Rectal smooth muscle tissue (tissue), 1 donor: ENCODE results near the gene SYNJ1.
"Not testable (repeated sequence)": the region's sequence is repeated elsewhere in the genome, so short reads cannot be mapped to it uniquely, and the experiment has no call there.

Experiments
- H3K27ac ChIP-seq: one replicate; pipeline ENCODE4 v1.7.0; 2013; ENCODE audit warnings: low read depth, low read length, inconsistent platforms
- H3K27me3 ChIP-seq: one replicate; pipeline ENCODE4 v1.7.0; 2013; ENCODE audit warnings: low read length; ENCODE audit not compliant: control insufficient read depth, insufficient read depth
- H3K36me3 ChIP-seq: one replicate; pipeline ENCODE4 v1.7.0; 2013; ENCODE audit warnings: low read length; ENCODE audit not compliant: control insufficient read depth, insufficient read depth
- H3K4me1 ChIP-seq: one replicate; pipeline ENCODE4 v1.7.0; 2013; ENCODE audit warnings: low read length; ENCODE audit not compliant: control insufficient read depth, insufficient read depth
- H3K4me3 ChIP-seq: one replicate; pipeline ENCODE4 v1.7.0; 2013; ENCODE audit warnings: low read length
- H3K9ac ChIP-seq: one replicate; pipeline ENCODE4 v1.7.0; 2013; ENCODE audit warnings: low read length

The SYNJ1 gene

GRCh38 chr21:32753818-32754585 lies 26.2 kb upstream of the SYNJ1 start:
- no peaks in the 10 kb centered on the region for H3K27me3 ChIP-seq
- no peak overlapping the region for H3K4me3 ChIP-seq
- no peaks in the 10 kb centered on the region for H3K4me1 ChIP-seq
- peaks cover 10% of the 10 kb centered on the region for H3K36me3 ChIP-seq
- no peak overlapping the region for H3K27ac ChIP-seq
- no peak overlapping the region for H3K9ac ChIP-seq

DNA sequence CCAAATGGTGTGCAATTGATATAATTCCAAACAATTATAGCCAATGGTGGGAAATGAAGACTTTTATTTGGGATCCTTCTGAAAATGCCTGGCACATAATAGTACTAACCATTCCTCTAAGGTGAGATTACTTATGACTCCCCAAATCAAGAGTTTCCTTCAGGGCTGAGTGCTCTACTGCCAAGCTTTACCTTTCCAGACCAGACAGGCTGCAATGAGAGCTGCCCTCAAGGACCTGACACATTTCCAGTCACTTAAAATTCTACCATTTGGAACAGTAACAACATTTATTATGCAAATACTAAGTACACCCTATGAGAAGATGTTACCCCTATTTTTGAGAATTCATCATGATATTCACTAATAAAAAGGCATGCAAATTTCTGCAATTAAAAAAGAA lies 22.6 kb upstream of the SYNJ1 start:
- Histone ChIP-seq H3K9ac (no peak overlapping the region), H3K27me3 (no peaks in the 10 kb centered on the region), H3K36me3 (peaks cover 19% of the 10 kb centered on the region), H3K4me1 (no peaks in the 10 kb centered on the region), H3K27ac (no peak overlapping the region), H3K4me3 (no peak overlapping the region)

- Histone ChIP-seq H3K4me3 (no peak overlapping the region), H3K4me1 (no peaks in the 10 kb centered on the region), H3K36me3 (peaks cover 21% of the 10 kb centered on the region), H3K27ac (no peak overlapping the region), H3K9ac (no peak overlapping the region), H3K27me3 (no peaks in the 10 kb centered on the region)
These were observed 21.8 kb upstream of the SYNJ1 start for GRCh38 chr21:32749662-32750061.

DNA sequence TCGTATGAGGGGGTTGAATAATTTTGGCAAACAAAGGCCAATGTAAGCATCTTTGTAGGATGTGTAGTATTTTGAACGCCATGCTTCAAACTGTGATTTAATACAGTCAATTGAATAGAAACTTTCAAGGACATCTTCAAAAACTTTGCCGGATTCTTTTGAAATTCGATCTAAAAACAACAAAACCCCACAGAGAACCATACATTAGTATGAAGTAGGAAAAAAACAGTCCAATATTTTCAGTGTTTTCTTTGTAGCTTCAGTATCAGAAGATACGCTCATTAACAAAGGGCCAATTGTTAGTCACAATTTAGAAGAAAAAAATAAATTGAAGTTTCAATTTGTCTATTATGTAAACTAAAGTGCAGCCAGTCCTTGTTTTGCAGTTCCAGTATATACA lies 20.7 kb upstream of the SYNJ1 start:
- H3K9ac ChIP-seq, result no peak overlapping the region
- H3K4me3 ChIP-seq, result no peak overlapping the region
- H3K27me3 ChIP-seq, result no peaks in the 10 kb centered on the region
- no peaks in the 10 kb centered on the region for H3K4me1 ChIP-seq
- H3K27ac ChIP-seq, result no peak overlapping the region
- peaks cover 16% of the 10 kb centered on the region for H3K36me3 ChIP-seq

DNA sequence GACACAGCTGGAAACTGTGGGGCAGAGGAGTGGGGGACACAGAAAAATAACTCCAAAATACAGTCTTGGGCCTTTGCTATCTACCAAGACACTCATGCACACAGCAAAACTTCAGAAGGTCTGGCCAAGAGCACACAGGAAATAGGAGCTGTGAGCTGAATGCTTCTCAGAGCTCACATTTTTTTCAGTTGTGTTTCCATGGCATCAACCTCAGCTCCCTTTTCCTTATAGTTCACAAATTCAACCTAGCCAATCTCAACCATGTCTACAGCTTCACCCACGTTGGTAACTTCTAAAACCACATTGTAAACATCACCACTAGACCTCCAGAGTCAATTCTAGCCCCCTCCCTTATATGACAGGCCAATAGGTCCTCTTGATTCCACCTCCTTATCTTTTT lies 19.6 kb upstream of the SYNJ1 start:
- Histone ChIP-seq H3K4me3 (no peak overlapping the region), H3K4me1 (no peaks in the 10 kb centered on the region), H3K27me3 (no peaks in the 10 kb centered on the region), H3K9ac (no peak overlapping the region), H3K36me3 (peaks cover 20% of the 10 kb centered on the region), H3K27ac (no peak overlapping the region)

GRCh38 chr21:32746711-32747110 lies 18.9 kb upstream of the SYNJ1 start:
- not testable (repeated sequence) for H3K4me3 ChIP-seq, H3K27me3 ChIP-seq, H3K4me1 ChIP-seq, H3K9ac ChIP-seq, H3K27ac ChIP-seq
- peaks cover 23% of the 10 kb centered on the region for H3K36me3 ChIP-seq

GRCh38 chr21:32742396-32742795 lies 14.6 kb upstream of the SYNJ1 start:
- Histone ChIP-seq H3K27ac (no peak overlapping the region), H3K36me3 (peaks cover 22% of the 10 kb centered on the region)

DNA sequence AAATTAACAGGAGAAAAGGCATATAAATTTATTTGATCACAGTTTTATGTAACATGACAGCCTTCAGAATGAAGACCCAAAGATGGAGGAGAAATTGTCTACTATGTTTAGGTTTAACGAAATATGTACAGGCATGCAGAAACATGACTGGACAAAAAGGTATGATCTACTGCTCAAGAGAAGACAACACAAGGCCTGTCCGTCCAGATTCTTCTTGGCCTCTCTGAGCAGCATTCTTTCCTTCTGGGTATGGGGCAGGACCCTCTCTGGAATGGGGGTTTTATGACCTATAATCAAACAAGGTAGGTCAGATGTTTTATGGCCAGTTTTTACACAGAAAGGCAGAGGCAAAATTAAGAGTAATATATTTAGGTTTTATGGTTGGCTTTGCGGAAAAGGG lies 13.5 kb upstream of the SYNJ1 start:
- Histone ChIP-seq H3K36me3 (peaks cover 17% of the 10 kb centered on the region), H3K4me1 (no peaks in the 10 kb centered on the region), H3K27ac (no peak overlapping the region), H3K4me3 (no peak overlapping the region), H3K27me3 (no peaks in the 10 kb centered on the region), H3K9ac (no peak overlapping the region)

More at GRCh38 chr21:32742396-32742795, 14.6 kb upstream of the SYNJ1 start:
- no peak overlapping the region for H3K9ac ChIP-seq
- H3K4me1 ChIP-seq, result no peaks in the 10 kb centered on the region
- H3K27me3 ChIP-seq, result no peaks in the 10 kb centered on the region
- no peak overlapping the region for H3K4me3 ChIP-seq

GRCh38 chr21:32739946-32740345 lies 12.1 kb upstream of the SYNJ1 start:
- H3K27ac ChIP-seq, result no peak overlapping the region

DNA sequence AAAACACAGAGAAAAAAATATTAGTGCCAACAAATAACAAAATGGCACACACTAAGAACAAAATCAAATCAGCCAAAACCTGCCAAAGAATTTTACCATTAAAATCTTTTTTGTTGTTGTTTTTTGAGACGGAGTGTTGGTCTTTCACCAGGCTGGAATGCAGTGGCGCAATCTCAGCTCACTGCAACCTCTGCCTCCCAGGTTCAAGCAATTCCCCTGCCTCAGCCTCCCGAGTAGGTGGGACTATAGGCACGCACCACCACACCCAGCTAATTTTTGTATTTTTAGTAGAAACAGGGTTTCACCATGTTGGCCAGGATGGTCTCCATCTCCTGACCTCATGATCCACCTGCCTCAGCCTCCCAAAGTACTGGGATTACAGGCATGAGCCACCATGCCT lies 8.3 kb upstream of the SYNJ1 start:
- not testable (repeated sequence) for H3K4me3 ChIP-seq, H3K9ac ChIP-seq, H3K4me1 ChIP-seq, H3K36me3 ChIP-seq, H3K27me3 ChIP-seq, H3K27ac ChIP-seq

More at GRCh38 chr21:32739946-32740345, 12.1 kb upstream of the SYNJ1 start:
- no peaks in the 10 kb centered on the region for H3K27me3 ChIP-seq
- H3K4me1 ChIP-seq, result no peaks in the 10 kb centered on the region
- peaks cover 11% of the 10 kb centered on the region for H3K36me3 ChIP-seq
- no peak overlapping the region for H3K4me3 ChIP-seq
- H3K9ac ChIP-seq, result no peak overlapping the region

DNA sequence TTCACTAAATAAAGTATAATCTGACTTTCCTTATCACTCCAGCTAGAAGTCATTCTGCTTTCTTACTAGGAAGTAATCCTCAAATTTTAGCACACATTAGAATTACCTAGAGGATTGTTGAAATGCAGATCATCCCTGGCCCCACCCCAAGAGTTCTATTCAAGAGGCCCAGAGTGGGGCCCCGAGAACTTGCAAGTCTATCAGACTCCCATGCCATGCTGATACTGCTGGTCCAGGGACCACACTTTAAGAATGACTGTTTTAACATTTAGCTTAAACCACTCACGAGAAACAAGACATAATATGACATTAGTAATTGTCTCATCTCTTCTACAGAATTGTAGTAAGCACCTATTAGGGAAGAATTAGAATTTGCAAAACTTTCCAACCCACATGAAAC lies 7.7 kb upstream of the SYNJ1 start:
- no peaks in the 10 kb centered on the region for H3K27me3 ChIP-seq
- peaks cover 4% of the 10 kb centered on the region for H3K36me3 ChIP-seq
- no peak overlapping the region for H3K4me3 ChIP-seq
- H3K27ac ChIP-seq, result no peak overlapping the region
- no peaks in the 10 kb centered on the region for H3K4me1 ChIP-seq
- no peak overlapping the region for H3K9ac ChIP-seq

GRCh38 chr21:32733990-32734613 lies 6.3 kb upstream of the SYNJ1 start:
- Histone ChIP-seq H3K9ac (no peak overlapping the region), H3K4me1 (no peaks in the 10 kb centered on the region), H3K36me3 (peaks cover 4% of the 10 kb centered on the region), H3K27me3 (no peaks in the 10 kb centered on the region), H3K4me3 (no peak overlapping the region), H3K27ac (no peak overlapping the region)

DNA sequence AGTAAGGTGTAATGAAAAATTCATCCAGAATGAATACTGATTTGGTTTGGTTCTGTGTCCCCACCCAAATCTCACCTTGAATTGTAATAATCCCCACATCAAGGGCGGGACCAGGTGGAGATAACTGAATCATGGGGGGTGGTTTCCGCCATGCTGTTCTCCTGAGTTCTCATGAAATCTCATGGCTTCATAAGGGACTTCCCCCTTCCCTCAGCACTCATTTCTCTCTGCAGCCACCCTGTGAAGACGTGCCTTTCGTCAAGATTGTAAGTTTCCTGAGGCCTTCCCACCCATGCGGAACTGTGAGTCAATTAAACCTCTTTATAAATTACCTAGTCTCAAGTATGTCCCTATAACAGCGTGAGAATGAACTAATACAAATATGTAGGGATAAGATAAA lies 5.5 kb upstream of the SYNJ1 start:
- Histone ChIP-seq H3K4me1 (peaks cover 4% of the 10 kb centered on the region), H3K36me3 (peaks cover 4% of the 10 kb centered on the region), H3K4me3 (no peak overlapping the region), H3K27me3 (no peaks in the 10 kb centered on the region), H3K27ac (no peak overlapping the region), H3K9ac (no peak overlapping the region)
